Right renal cortex interstitium (tissue), 3 donors: ENCODE results near the gene PITPNM3. TPM values are rescaled to one million over a fixed set of nuclear protein-coding genes. Genes with fewer than 3 reads are reported as not detected.

Source experiments
- DNase-seq, 3 donors: peaks; one replicate each; pipeline ENCODE4 v3.0.0-alpha.2; 2013; ENCODE audit warnings: low read depth in 3 of 3, low spot score in 2 of 3
- polyA plus RNA-seq, 3 donors: library from polyadenylated mRNA; unstranded; fragments of 120-200 nt; gene quantifications; one replicate each; pipeline ENCODE4 v1.2.1, GENCODE V29; 2013; ENCODE audit not compliant: insufficient read length in 3 of 3

The PITPNM3 gene
- polyA plus RNA-seq, 3 donors = 7.4 to 8.9 (median 8.2) TPM

- no peak for DNase-seq
Measured at GRCh38 chr17:6503641-6504195, 52.6 kb downstream of the PITPNM3 start.

- no peak for DNase-seq
Measured at GRCh38 chr17:6502871-6503509, 53.4 kb downstream of the PITPNM3 start.

- DNase-seq = no peak
Measured at GRCh38 chr17:6502142-6502541, 54.2 kb downstream of the PITPNM3 start.

- no peak for DNase-seq
Measured at GRCh38 chr17:6501359-6501758, 55.0 kb downstream of the PITPNM3 start.

- no peak for DNase-seq
Measured at GRCh38 chr17:6498901-6499540, 57.3 kb downstream of the PITPNM3 start.

GRCh38 chr17:6498356-6498755, 58.0 kb downstream of the PITPNM3 start:
- DNase-seq = no peak

GRCh38 chr17:6497496-6498221, 58.7 kb downstream of the PITPNM3 start:
- DNase-seq = no peak

GRCh38 chr17:6496640-6497441, 59.5 kb downstream of the PITPNM3 start:
- DNase-seq = no peak

- peak in 1 of 3 donors; percentile 42 for DNase-seq
Measured at GRCh38 chr17:6496116-6496481, 60.3 kb downstream of the PITPNM3 start.

- DNase-seq = no peak
Measured at GRCh38 chr17:6495450-6496115, 60.8 kb downstream of the PITPNM3 start.

GRCh38 chr17:6494239-6494941, 62.0 kb downstream of the PITPNM3 start:
- no peak for DNase-seq

GRCh38 chr17:6492892-6493674, 63.3 kb downstream of the PITPNM3 start:
- no peak for DNase-seq

GRCh38 chr17:6491071-6491700, 65.2 kb downstream of the PITPNM3 start:
- DNase-seq = no peak

- DNase-seq = no peak
Measured at GRCh38 chr17:6489016-6489550, 67.3 kb downstream of the PITPNM3 start.

GRCh38 chr17:6488008-6488539, 68.3 kb downstream of the PITPNM3 start:
- DNase-seq = no peak

- DNase-seq = no peak
Measured at GRCh38 chr17:6487251-6488007, 68.9 kb downstream of the PITPNM3 start.
